BE2C (cell line): ENCODE results near the gene PTPRA.

Source experiments
- DNase-seq: peaks from one replicate; pipeline ENCODE4 v3.0.0-alpha.2; 2020
- H3K27me3 ChIP-seq: fragments of 250-450 bp; sonication (Bioruptor Pico); 2 replicates; pipeline ENCODE4 v1.5.1; 2020; ENCODE audit warnings: mild to moderate bottlenecking
- H3K36me3 ChIP-seq: fragments of 250-450 bp; sonication (Bioruptor Pico); 2 replicates; pipeline ENCODE4 v1.5.1; 2020; ENCODE audit warnings: mild to moderate bottlenecking
- H3K4me1 ChIP-seq: fragments of 250-450 bp; sonication (Bioruptor Pico); 2 replicates; pipeline ENCODE4 v1.5.1; 2020
- H3K4me3 ChIP-seq: 2 replicates; pipeline ENCODE4 v1.5.1; 2011; ENCODE audit warnings: low read depth, low read length
- H3K9me3 ChIP-seq: fragments of 250-450 bp; sonication (Bioruptor Pico); 2 replicates; pipeline ENCODE4 v1.5.1; 2020
- TF ChIP-seq, protein P1 (sequence below): IDR thresholded peaks from 2 replicates; pipeline ENCODE4 v1.5.1; 2012; ENCODE audit warnings: mild to moderate bottlenecking, low read depth, low read length

Gene PTPRA

DNA sequence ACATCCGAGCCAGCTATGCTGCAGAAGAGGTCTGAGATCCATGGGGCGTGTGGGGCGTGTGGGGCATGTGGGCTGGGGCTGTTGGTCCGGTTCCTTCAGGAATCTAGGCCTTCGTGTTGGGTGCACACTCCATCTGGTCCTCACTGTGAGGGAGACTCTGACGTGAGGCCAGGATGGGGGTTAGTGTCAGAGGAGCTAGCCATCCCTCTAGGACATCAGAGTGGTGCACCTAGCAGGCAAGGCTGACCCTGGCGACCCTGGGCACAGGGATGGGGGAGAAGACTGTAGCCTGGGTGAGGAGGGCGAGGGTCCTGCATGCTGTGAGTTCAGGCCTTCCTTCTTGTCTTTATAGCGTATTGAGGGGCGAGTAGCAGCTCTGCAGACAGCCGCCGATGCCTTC is 8.7 kb upstream of the PTPRA start:
- no peaks in the 10 kb centered on the region for H3K27me3 ChIP-seq
- no peaks in the 10 kb centered on the region for H3K9me3 ChIP-seq
- no peaks in the 10 kb centered on the region for H3K36me3 ChIP-seq
- TF ChIP-seq, protein P1, sequence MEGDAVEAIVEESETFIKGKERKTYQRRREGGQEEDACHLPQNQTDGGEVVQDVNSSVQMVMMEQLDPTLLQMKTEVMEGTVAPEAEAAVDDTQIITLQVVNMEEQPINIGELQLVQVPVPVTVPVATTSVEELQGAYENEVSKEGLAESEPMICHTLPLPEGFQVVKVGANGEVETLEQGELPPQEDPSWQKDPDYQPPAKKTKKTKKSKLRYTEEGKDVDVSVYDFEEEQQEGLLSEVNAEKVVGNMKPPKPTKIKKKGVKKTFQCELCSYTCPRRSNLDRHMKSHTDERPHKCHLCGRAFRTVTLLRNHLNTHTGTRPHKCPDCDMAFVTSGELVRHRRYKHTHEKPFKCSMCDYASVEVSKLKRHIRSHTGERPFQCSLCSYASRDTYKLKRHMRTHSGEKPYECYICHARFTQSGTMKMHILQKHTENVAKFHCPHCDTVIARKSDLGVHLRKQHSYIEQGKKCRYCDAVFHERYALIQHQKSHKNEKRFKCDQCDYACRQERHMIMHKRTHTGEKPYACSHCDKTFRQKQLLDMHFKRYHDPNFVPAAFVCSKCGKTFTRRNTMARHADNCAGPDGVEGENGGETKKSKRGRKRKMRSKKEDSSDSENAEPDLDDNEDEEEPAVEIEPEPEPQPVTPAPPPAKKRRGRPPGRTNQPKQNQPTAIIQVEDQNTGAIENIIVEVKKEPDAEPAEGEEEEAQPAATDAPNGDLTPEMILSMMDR, result no peak
- no peaks in the 10 kb centered on the region for H3K4me1 ChIP-seq
- DNase-seq, result no peak
- no peak overlapping the region for H3K4me3 ChIP-seq

DNA sequence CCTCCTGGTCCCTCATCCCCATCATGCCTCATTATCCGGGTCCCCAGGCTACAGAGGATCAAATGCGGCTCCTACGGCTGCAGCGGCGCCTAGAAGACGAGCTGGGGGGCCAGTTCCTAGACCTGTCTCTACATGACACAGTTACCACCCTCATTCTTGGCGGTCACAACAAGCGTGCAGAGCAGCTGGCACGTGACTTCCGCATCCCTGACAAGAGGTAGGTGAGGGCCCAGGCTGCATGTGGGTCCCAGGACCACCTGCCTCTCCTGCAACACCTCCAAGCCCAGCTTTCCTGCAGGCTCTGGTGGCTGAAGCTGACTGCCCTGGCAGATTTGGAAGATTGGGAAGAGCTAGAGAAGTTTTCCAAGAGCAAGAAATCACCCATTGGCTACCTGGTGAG is 8.2 kb upstream of the PTPRA start:
- no peaks in the 10 kb centered on the region for H3K27me3 ChIP-seq
- H3K4me3 ChIP-seq, result no peak overlapping the region
- DNase-seq, result no peak
- no peaks in the 10 kb centered on the region for H3K4me1 ChIP-seq
- no peaks in the 10 kb centered on the region for H3K36me3 ChIP-seq
- no peaks in the 10 kb centered on the region for H3K9me3 ChIP-seq
- TF ChIP-seq, protein P1, result no peak

GRCh38 chr20:2865630-2866029 is 7.7 kb upstream of the PTPRA start:
- Histone ChIP-seq H3K36me3 (no peaks in the 10 kb centered on the region), H3K27me3 (no peaks in the 10 kb centered on the region), H3K4me1 (no peaks in the 10 kb centered on the region), H3K9me3 (no peaks in the 10 kb centered on the region), H3K4me3 (no peak overlapping the region)
- TF ChIP-seq, protein P1, result no peak
- DNase-seq, result no peak

GRCh38 chr20:2866236-2866635 is 7.0 kb upstream of the PTPRA start:
- TF ChIP-seq, protein P1, result no peak
- H3K4me1 ChIP-seq, result no peaks in the 10 kb centered on the region
- no peak overlapping the region for H3K4me3 ChIP-seq
- H3K36me3 ChIP-seq, result no peaks in the 10 kb centered on the region
- H3K27me3 ChIP-seq, result no peaks in the 10 kb centered on the region
- DNase-seq, result no peak
- no peaks in the 10 kb centered on the region for H3K9me3 ChIP-seq

- no peaks in the 10 kb centered on the region for H3K36me3 ChIP-seq
- H3K4me1 ChIP-seq, result no peaks in the 10 kb centered on the region
- H3K27me3 ChIP-seq, result no peaks in the 10 kb centered on the region
- no peaks in the 10 kb centered on the region for H3K9me3 ChIP-seq
- H3K4me3 ChIP-seq, result no peak overlapping the region
- no peak for DNase-seq
- TF ChIP-seq, protein P1, result no peak
These were observed 6.0 kb upstream of the PTPRA start for GRCh38 chr20:2867081-2867864.

DNA sequence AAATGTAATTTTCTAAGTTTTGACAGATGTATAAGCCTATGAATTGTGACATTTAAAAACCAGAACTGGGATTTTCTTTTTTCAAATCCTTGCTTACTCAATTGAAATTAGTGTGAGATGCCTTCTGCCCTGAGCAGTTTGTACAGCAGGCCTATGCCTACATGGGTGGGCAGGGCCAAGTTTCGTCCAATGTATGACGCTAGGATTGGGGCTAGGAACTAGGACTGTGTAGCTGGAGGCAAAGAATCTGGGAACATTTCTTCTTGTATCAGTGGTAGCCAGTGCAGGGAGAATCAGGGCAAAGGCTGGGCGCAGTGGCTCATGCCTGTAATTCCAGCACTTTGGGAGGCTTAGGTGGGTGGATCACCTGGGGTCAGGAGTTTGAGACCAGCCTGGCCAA is 3.9 kb upstream of the PTPRA start:
- Histone ChIP-seq H3K4me1 (no peaks in the 10 kb centered on the region), H3K4me3 (no peak overlapping the region), H3K9me3 (no peaks in the 10 kb centered on the region), H3K27me3 (no peaks in the 10 kb centered on the region), H3K36me3 (no peaks in the 10 kb centered on the region)
- TF ChIP-seq, protein P1, result no peak
- no peak for DNase-seq
